HepG2 (cell line): ENCODE measurements around the gene PGAP3. TPM values are rescaled to one million over a fixed set of nuclear protein-coding genes. Genes with fewer than 3 reads are reported as not detected.

Experiments
- ARHGAP35 ChIP-seq: sonication (generic); formaldehyde crosslinking; IDR thresholded peaks from 2 replicates; pipeline ENCODE4 v1.9.0; 2022; ENCODE audit warnings: mild to moderate bottlenecking, inconsistent platforms, moderate library complexity, missing genetic modification reagents, borderline replicate concordance
- GPBP1L1 ChIP-seq: sonication (generic); formaldehyde crosslinking; IDR thresholded peaks from 2 replicates; pipeline ENCODE4 v1.5.0; 2020; ENCODE audit warnings: mild to moderate bottlenecking, missing genetic modification reagents
- IRX3 ChIP-seq: sonication (generic); formaldehyde crosslinking; IDR thresholded peaks from 2 replicates; pipeline ENCODE4 v1.8.1; 2023; ENCODE audit warnings: mild to moderate bottlenecking, low read depth, missing genetic modification reagents, borderline replicate concordance
- KAT7 ChIP-seq: IDR thresholded peaks from 2 replicates; pipeline ENCODE4 v1.6.1; 2018; ENCODE audit warnings: borderline replicate concordance, missing compliant biosample characterization
- NONO ChIP-seq, 2 experiments: fragments of 450-650 bp in 1 of 2; sonication (generic) in 1 of 2; formaldehyde crosslinking in 1 of 2; IDR thresholded peaks in 1 of 2; conservative IDR thresholded peaks in 1 of 2; 2 replicates each; pipeline versions ENCODE4 v1.6.1 to v1.8.0; 2017 to 2022; ENCODE audit warnings: mild to moderate bottlenecking in 1 of 2, missing genetic modification reagents in 1 of 2, moderate library complexity in 1 of 2
- PHF20 ChIP-seq: sonication (generic); formaldehyde crosslinking; IDR thresholded peaks from 2 replicates; pipeline ENCODE4 v1.5.0; 2020; ENCODE audit warnings: mild to moderate bottlenecking, missing genetic modification reagents
- ZBTB21 ChIP-seq: sonication (generic); formaldehyde crosslinking; IDR thresholded peaks from 2 replicates; pipeline ENCODE4 v1.4.0; 2020; ENCODE audit warnings: missing genetic modification reagents
- ZBTB40 ChIP-seq, 2 experiments: fragments of 450-650 bp in 1 of 2; sonication (generic) in 1 of 2; formaldehyde crosslinking in 1 of 2; IDR thresholded peaks; 2 replicates each; pipeline versions ENCODE4 v1.6.1 to v1.8.0; 2016 to 2022; ENCODE audit warnings: antibody characterized with exemption in 1 of 2, mild to moderate bottlenecking in 1 of 2, missing genetic modification reagents in 1 of 2
- ZNF33A ChIP-seq: sonication (generic); formaldehyde crosslinking; IDR thresholded peaks from 2 replicates; pipeline ENCODE4 v1.5.1; 2020; ENCODE audit warnings: missing genetic modification reagents, mild to moderate bottlenecking, moderate library complexity, borderline replicate concordance
- ZNF660 ChIP-seq: sonication (generic); formaldehyde crosslinking; IDR thresholded peaks from 2 replicates; pipeline ENCODE4 v1.5.1; 2020; ENCODE audit warnings: mild to moderate bottlenecking, low read depth, missing genetic modification reagents, borderline replicate concordance
- ZNF691 ChIP-seq: sonication (generic); formaldehyde crosslinking; IDR thresholded peaks from 2 replicates; pipeline ENCODE4 v1.4.0; 2020; ENCODE audit warnings: missing genetic modification reagents, low read depth, mild to moderate bottlenecking, borderline replicate concordance
- ZNF768 ChIP-seq: sonication (generic); formaldehyde crosslinking; IDR thresholded peaks from 2 replicates; pipeline ENCODE4 v1.4.0; 2020; ENCODE audit warnings: missing genetic modification reagents
- ZNF839 ChIP-seq: sonication (generic); formaldehyde crosslinking; IDR thresholded peaks from 2 replicates; pipeline ENCODE4 v1.4.0; 2020; ENCODE audit warnings: missing genetic modification reagents, mild to moderate bottlenecking, borderline replicate concordance
- polyA plus RNA-seq, 8 experiments: library from polyadenylated mRNA; depleted of rRNA in 3 of 8; stranded (reverse) in 7 of 8; unstranded in 1 of 8; fragments of >200 nt; fragmentation: Illumina TruSeq in 4 of 8; extraction: Trizol in 4 of 8; gene quantifications; 2 replicates each; pipeline versions ENCODE4 v1.2.1 to v1.2.3, GENCODE V29; 2011 to 2016; ENCODE audit warnings: low read depth in 4 of 8, missing spikeins in 1 of 8, mixed read lengths in 1 of 8; ENCODE audit not compliant: insufficient read depth in 1 of 8
- total RNA-seq, 5 experiments: library from RNA; depleted of rRNA; stranded (reverse); fragments of >200 nt; fragmentation: Illumina TruSeq; extraction: Trizol; gene quantifications; 2 replicates each; pipeline ENCODE4 v1.2.3, GENCODE V29; 2016; ENCODE audit warnings: low read depth in 1 of 5

The PGAP3 gene
- total and polyA plus RNA-seq, 2 of the 13 experiments (the other 11 are each of a cell fraction or from before 2014, with no cell fraction given) = 11.9 to 14.6 TPM

GRCh38 chr17:39674702-39675389 is 13.0 kb downstream of the PGAP3 start (continued):
- TF ChIP-seq ZNF660 (no peak), ARHGAP35 (CRISPR knock-in tag) (no peak), ZNF768 (CRISPR knock-in tag) (no peak), ZNF33A (CRISPR knock-in tag) (no peak), ZNF691 (CRISPR knock-in tag) (peak; percentile 55; the same call in 1 of the 2 replicates), KAT7 (CRISPR knock-in tag) (no peak), IRX3 (CRISPR knock-in tag) (peak; percentile 64; the same call in 1 of the 2 replicates), PHF20 (CRISPR knock-in tag) (peak; percentile 53), ZBTB21 (CRISPR knock-in tag) (no peak), GPBP1L1 (no peak), NONO (IDR thresholded peaks at IDR 0.05) (no peak), NONO (CRISPR knock-in tag; conservative IDR thresholded peaks at IDR 0.05) (peak; percentile 46; the same call in 1 of the 2 replicates), ZNF839 (CRISPR knock-in tag) (no peak), ZBTB40 (IDR thresholded peaks at IDR 0.05) (no peak), ZBTB40 (CRISPR knock-in tag; IDR thresholded peaks at IDR 0.05) (no peak; the same call in 1 of the 2 replicates)
